IMR-90 (cell line): ENCODE data around the gene CCDC200.
"Not testable (repeated sequence)": the region's sequence is repeated elsewhere in the genome, so short reads cannot be mapped to it uniquely, and the experiment has no call there.

ENCODE experiments used
- CEBPB ChIP-seq: IDR thresholded peaks from 2 replicates; pipeline ENCODE4 v1.6.1; 2012; ENCODE audit warnings: low read depth, low read length, improper control_type of control experiment
- CHD1 ChIP-seq: IDR thresholded peaks from 2 replicates; pipeline ENCODE4 v1.6.1; 2012; ENCODE audit warnings: low read depth, low read length, improper control_type of control experiment
- FOS ChIP-seq: fragments of 150-350 bp; IDR thresholded peaks from 2 replicates; pipeline ENCODE4 v1.6.1; 2016; ENCODE audit warnings: low read depth, low read length
- MAFK ChIP-seq: IDR thresholded peaks from 2 replicates; pipeline ENCODE4 v1.6.1; 2012; ENCODE audit warnings: low read depth, low read length, improper control_type of control experiment
- MAZ ChIP-seq: IDR thresholded peaks from 2 replicates; pipeline ENCODE4 v1.6.1; 2012; ENCODE audit warnings: low read depth, mild to moderate bottlenecking, low read length, improper control_type of control experiment, moderate library complexity, borderline replicate concordance
- MXI1 ChIP-seq: IDR thresholded peaks from 2 replicates; pipeline ENCODE4 v1.6.1; 2012; ENCODE audit warnings: low read depth, mild to moderate bottlenecking, low read length, moderate library complexity, borderline replicate concordance
- NFE2L2 ChIP-seq: fragments of 150-350 bp; IDR thresholded peaks from 2 replicates; pipeline ENCODE4 v1.6.1; 2016; ENCODE audit warnings: low read depth, mild to moderate bottlenecking, low read length
- POLR2A ChIP-seq: IDR thresholded peaks from 2 replicates; pipeline ENCODE4 v1.6.1; 2012; ENCODE audit warnings: mild to moderate bottlenecking, low read depth, low read length
- RAD21 ChIP-seq: IDR thresholded peaks from 2 replicates; pipeline ENCODE4 v1.6.1; 2012; ENCODE audit warnings: low read length, improper control_type of control experiment
- SMC3 ChIP-seq: fragments of 150-350 bp; IDR thresholded peaks from 2 replicates; pipeline ENCODE4 v1.6.1; 2016; ENCODE audit warnings: low read depth, mild to moderate bottlenecking, antibody characterized with exemption, low read length, moderate library complexity
- TF ChIP-seq, protein P1 (sequence below): conservative IDR thresholded peaks from 2 replicates; pipeline ENCODE4 v1.5.1; 2012; ENCODE audit warnings: mild to moderate bottlenecking, low read depth, low read length, improper control_type of control experiment

DNA sequence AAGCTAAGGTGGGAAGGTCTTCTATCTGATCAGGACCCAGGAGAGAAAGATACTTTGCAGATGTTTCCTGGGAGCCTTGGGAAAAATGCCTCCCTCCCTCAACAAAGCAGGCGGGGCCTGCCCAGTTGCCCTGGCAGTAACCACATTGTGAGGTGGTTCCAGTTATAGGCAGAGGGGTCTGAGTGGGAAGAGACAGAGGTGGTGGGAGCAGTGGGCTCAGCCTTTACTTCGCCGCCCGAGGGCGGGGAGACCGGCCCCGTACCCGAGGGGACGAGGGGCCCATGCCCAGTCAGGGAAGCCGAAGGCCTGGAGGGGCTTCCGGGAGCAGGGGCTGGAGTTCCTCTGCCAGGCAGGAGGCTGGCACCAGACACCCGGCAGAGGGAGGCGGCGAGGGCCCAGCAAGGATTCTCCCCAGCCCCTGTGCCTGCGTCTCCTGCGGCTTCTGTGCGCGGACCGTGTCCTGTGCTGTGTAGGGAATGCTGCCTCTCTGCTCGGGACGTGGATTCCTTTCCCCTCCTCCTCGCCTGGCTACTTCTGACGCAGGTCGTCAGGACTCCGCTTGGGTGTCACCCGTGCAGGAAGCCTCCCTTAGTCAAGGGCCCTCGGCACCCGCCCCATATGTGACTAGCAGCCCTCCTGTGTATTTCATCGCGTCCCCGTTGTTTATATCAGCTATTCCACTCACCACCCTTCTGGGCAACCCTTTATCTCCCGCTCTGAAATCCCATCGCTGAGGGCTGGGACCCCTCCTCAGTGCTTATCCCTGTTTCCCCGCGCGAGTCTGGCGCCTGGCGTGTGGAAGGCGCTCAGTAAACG is 3.0 kb upstream of the CCDC200 start:
- not testable (repeated sequence) for TF ChIP-seq MXI1, POLR2A, CHD1, RAD21, NFE2L2, MAZ, SMC3, MAFK, CEBPB, FOS
- TF ChIP-seq, protein P1, sequence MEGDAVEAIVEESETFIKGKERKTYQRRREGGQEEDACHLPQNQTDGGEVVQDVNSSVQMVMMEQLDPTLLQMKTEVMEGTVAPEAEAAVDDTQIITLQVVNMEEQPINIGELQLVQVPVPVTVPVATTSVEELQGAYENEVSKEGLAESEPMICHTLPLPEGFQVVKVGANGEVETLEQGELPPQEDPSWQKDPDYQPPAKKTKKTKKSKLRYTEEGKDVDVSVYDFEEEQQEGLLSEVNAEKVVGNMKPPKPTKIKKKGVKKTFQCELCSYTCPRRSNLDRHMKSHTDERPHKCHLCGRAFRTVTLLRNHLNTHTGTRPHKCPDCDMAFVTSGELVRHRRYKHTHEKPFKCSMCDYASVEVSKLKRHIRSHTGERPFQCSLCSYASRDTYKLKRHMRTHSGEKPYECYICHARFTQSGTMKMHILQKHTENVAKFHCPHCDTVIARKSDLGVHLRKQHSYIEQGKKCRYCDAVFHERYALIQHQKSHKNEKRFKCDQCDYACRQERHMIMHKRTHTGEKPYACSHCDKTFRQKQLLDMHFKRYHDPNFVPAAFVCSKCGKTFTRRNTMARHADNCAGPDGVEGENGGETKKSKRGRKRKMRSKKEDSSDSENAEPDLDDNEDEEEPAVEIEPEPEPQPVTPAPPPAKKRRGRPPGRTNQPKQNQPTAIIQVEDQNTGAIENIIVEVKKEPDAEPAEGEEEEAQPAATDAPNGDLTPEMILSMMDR, result not testable (repeated sequence)
